8988T (cell line): ENCODE data around the gene TLR8.

ENCODE experiments used
- DNase-seq: peaks from one replicate; pipeline ENCODE4 v3.0.0; 2011

The TLR8 gene

DNA sequence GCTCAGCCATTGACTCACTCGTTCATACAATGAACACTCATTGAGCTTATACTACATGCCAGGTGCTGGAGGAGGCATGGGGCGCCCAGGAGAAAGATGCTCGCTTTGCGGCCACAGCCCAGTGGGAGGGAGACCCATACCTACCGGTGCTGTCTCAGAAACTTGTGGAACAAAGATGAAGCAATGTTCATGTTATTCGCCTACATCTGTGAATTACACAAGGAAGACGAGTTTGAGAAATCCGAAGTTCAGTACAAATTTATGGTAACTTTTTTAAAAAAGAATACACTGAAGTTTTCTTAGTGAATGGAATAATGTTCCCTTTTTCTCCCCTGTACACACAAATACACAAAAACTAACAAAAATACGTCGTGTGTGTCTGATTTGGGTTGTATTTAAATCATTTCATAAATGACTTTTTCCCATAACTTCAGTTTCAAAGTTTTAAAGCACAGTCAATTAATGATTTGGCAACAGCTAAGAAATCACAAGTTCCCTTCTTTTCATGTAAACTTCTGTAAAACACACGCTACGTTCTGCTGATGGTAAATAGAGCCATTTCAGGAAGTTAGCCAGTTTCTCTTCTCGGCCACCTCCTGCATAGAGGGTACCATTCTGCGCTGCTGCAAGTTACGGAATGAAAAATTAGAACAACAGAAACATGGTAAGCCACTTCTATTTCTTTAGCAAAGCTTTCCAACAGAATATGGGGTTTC lies at the start of gene TLR8:
TLR8 (plus strand) TSS at position 575 of the 716 bp plus-strand sequence; CDS start at position 662, 87 bp downstream.
- DNase-seq, result no peak

DNA sequence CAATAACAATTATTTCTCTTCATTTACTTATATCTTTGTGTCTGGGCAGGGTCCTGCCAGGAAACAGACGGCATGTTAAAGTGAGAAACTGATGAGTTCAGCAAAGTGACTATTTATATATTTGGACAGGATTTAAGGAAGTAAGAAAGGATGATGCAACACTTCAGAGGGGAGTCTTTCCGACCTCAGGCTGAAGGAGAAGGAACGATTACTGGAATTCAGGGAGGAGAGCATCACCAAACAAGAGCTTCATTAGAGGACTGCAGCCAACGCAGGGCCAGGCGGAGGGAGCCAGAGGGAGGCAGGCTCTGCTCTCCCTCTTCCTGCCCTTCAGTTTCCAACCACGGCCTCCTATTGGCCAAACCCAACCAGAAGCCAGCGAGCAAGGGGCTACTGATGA lies 41.1 kb upstream of the TLR8 start:
- DNase-seq, result no peak

DNA sequence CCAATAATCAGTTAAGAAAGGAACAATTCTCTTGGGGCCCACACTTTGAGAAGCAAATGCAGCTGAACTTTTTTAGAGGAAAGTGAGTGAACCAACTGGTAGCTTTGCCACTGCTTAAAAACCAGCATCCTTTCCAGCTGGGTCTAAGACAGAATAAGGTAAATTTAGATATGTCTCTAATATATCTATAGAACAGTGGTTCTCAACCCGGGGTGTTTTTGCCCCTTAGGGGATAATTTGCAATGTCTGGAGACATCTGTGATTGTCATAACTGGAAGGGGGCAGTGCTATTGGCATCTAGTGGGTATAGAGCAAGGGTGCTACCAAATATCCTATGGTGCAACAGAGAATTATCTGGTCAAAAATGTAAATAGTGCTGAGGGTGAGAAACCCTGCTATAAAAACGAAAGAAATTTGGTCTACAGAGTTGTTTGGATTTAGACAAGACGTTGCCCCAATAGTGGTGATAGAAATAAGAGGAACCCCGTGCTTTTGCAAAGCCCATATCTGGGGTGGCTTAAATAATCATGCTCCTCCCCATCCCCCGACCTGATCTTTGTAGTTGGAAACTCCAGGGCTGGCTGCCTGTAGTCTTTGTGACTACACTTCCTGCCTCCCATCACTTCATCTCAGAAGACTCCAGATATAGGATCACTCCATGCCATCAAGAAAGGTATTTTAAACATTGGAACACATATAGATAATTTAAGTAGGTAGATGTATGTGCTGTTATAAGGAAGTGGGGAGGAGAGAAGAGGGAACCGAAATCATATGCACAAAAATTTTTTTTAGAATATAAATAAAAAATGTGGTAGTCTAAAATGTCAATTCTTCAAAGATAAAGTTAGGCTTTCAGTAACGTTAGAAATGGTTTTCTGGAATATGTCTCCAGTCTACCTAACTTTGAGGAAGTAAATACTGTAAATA lies 39.7 kb upstream of the TLR8 start, which contains the start of gene TLR7:
TLR7 (plus strand) TSS at position 622 of the 927 bp plus-strand sequence. CDS start 507 bp downstream, outside the sequence.
- no peak for DNase-seq

DNA sequence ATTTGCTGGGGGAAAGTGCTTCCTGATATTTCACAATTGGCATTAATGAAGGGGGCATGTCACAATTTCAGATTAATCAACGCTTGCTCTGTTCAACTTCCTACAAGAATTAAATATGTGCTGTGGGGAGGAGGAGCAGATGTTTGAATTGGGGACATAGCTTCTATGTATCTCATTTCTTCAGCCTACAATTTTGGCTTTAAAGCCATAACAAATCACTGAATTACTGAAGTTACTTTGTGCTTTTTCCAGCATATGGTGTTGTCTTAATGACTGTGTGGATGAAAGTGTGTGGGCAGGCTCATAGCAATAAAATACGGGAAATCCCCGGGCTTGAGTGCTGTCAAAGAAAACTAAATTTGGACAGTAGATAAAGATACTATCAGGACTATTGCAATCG lies 38.7 kb upstream of the TLR8 start:
- no peak for DNase-seq

DNA sequence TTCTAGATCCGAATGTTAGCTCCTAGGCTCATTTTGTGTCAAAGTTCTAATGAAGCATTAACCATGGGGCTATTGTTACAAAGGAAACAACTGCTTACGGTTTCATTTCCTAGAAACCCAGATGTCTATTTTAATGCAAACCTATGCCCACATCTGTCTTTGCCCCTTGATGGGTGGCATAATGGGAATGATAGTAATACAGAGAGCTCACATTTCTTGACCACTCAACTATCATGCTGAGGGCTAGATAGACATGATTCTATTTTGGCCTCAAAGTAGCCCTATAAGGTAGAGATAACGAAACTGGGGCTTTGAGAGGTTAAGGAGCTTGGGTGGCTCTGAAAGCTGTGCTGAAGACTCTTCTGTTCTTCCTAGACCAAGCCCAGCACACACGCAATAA lies 37.7 kb upstream of the TLR8 start:
- no peak for DNase-seq

DNA sequence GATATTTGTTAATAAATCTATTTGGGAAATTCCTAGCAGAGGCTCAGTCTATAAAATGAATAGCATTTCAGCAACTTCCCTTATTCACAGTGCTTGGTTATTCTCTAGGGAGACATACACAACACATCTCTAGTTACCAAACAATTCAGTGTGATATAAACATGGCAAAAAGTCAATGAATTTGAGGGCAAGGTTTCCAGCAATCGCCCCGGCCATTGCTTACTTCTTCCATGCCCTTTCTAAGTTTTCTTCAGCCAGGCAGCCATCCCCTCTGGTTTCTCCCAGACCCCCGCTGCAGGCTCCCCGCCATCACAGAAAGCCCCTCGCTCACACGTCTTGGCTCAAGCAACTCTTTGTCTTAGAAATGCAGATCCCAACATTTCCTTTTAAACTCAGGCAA lies 35.2 kb upstream of the TLR8 start:
- DNase-seq, result no peak

DNA sequence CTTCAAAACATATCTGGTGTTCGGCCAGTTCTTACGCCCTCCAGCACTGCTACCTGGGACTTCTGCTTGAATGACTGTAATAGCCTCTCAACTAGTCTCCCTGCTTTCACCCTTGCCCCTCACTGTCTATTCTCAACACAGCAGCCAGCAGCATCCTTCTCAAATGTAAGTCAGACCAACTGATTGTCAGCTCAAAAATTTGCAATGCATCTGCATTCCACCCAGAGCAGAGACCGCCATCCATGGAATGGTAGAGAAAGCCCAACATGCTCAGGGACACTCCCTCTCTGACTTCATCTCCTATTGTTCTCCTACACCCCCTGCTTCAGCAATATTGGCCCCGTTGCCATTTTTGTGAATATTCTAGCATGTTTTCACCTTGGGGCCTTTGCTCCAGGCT lies 33.7 kb upstream of the TLR8 start:
- no peak for DNase-seq

DNA sequence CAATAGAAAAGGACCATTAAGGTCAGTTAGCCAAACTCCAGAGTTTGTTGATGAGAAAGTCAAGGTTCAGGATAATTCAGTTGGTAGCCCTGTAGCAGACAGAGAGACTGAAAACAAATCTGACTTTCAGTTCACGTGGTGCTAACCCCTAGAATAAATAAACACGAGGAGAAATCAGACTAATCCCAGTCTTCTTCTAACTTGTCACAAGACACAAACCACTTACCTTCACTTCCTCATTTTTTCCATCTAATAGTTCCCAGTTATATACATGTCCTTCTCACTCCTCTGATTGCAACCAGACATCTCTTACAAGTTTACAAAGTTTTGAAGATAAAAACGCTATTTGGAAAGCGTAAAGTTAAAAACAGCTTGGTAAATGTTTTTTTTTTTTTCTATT lies 31.8 kb upstream of the TLR8 start:
- no peak for DNase-seq

DNA sequence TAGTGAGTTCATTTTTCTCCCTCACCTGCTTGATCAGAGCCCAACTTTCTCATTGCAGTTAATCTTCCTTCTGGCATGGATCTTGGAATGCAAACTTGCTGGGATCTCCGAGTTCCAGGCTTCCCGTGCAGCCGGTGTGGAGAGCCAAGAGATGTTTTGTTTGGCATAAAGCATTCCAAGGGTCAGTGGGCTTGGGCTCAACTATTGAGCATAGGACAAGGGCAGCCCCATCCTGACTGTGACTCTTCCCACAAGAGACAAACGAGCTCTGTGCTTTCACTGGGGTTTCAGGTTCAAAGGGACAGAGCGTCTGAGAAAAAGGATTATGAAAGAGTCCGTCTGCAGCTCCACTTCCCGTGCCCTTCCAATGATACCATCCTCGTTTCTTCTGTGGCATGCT lies 29.0 kb upstream of the TLR8 start:
- DNase-seq, result no peak

DNA sequence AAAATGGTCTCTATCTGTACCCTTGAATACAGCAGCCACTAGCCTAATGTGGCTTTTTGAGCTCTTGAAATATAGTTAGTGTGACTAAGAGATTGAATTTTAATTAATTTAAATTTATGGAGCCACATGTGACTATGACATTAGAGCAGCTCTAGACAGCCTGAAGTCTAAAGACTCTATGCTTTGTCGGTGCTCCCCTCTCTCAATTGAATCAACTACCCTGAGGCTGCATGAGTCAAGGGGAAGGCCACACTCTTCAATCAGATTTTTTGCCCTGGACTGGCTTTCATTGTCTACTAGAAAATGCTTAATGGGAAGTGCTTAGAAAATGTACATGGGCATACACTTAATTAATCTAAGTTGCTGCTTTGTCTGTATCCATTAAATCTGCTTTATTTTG lies 27.9 kb upstream of the TLR8 start:
- no peak for DNase-seq

DNA sequence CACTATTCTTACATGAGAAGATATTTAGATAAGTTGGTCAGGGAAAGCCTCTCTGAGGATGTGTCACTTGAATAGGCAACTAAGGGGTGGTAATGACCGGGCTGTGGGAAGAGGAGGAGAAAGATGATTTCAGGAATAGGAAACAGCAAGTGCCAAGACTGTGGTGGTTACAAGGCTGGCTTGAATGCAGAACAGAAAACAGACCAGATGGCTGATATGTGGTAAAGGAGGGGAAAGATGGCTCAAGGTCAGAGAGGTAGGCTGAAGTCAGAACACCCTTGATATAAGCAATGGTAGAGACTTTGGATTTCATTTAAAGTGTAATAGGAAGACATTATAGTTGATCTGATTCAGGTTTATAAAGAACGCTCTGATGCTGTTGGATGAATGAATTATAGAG lies 24.5 kb upstream of the TLR8 start:
- DNase-seq, result no peak

DNA sequence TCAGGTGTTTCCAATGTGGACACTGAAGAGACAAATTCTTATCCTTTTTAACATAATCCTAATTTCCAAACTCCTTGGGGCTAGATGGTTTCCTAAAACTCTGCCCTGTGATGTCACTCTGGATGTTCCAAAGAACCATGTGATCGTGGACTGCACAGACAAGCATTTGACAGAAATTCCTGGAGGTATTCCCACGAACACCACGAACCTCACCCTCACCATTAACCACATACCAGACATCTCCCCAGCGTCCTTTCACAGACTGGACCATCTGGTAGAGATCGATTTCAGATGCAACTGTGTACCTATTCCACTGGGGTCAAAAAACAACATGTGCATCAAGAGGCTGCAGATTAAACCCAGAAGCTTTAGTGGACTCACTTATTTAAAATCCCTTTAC lies 20.9 kb upstream of the TLR8 start:
- no peak for DNase-seq

DNA sequence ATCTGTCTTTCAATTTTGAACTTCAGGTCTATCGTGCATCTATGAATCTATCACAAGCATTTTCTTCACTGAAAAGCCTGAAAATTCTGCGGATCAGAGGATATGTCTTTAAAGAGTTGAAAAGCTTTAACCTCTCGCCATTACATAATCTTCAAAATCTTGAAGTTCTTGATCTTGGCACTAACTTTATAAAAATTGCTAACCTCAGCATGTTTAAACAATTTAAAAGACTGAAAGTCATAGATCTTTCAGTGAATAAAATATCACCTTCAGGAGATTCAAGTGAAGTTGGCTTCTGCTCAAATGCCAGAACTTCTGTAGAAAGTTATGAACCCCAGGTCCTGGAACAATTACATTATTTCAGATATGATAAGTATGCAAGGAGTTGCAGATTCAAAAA lies 19.9 kb upstream of the TLR8 start:
- no peak for DNase-seq

DNA sequence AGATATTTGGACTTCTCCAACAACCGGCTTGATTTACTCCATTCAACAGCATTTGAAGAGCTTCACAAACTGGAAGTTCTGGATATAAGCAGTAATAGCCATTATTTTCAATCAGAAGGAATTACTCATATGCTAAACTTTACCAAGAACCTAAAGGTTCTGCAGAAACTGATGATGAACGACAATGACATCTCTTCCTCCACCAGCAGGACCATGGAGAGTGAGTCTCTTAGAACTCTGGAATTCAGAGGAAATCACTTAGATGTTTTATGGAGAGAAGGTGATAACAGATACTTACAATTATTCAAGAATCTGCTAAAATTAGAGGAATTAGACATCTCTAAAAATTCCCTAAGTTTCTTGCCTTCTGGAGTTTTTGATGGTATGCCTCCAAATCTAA lies 19.3 kb upstream of the TLR8 start:
- DNase-seq, result no peak

DNA sequence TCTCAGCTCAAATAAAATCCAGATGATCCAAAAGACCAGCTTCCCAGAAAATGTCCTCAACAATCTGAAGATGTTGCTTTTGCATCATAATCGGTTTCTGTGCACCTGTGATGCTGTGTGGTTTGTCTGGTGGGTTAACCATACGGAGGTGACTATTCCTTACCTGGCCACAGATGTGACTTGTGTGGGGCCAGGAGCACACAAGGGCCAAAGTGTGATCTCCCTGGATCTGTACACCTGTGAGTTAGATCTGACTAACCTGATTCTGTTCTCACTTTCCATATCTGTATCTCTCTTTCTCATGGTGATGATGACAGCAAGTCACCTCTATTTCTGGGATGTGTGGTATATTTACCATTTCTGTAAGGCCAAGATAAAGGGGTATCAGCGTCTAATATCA lies 18.7 kb upstream of the TLR8 start:
- DNase-seq, result no peak

DNA sequence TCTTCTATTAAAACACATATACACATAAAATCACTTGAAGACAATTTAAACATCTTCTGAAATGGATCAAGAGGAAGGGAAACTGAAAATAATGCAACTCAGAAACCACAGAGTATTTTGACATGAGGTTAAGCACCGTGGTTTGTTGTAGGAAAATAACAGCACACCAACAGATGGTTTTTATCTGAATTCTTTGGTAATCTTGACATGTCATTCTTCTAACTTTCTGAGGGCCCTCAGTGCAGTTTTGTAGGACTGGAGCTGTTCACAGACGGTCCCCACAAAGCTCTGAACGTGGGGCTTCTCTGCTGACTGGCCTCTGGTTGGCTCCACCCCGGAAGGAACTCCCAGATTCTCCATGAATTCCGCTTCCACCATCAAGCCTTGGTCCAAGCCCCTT lies 16.0 kb upstream of the TLR8 start:
- DNase-seq, result no peak

DNA sequence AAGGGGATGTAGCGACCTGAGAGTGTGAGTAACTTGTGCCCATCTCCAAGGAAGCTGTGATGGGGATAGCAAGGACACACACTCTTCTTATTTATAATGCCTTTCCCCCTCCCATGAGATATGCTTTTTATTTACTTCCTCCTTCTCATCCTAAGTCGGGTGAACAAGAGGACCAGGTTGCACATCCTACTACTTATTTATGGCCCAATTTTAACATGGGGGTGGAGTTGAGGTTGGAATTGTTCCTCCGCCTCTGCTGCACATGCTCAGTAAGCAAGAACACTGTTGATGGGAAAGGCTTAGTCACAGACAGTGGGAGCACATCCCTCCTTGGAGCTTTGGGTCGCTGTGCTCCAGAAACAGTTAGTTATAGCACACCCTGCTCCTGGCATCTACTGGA lies 15.2 kb upstream of the TLR8 start:
- no peak for DNase-seq

DNA sequence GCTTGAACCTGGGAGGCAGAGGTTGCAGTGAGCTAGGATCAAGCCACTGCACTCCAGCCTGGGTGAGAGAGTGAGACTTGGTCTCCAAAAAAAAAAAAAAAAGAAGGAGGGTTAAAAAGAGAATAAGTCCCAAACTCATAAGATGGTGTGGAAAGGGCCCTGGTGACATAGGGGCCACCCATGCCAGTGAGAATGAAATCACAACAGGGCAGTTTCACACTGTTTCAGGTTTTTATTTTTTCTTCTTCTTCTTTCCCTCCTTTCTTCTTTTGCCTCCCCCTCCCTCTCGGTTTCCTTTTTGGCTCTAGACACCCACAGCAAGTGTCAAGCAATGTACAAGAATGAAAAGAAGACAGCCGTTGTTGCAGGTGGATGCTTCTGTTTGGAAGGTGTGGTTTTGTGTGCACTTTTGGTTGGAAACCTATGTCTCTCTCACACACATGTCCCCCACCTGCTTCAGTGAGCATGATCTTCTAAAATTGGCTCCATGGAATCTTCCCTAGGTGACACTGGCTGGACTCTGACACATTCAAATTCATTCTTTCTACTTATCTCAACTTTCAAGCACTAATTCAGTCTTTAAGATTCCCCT lies 14.4 kb upstream of the TLR8 start:
- DNase-seq, result no peak

DNA sequence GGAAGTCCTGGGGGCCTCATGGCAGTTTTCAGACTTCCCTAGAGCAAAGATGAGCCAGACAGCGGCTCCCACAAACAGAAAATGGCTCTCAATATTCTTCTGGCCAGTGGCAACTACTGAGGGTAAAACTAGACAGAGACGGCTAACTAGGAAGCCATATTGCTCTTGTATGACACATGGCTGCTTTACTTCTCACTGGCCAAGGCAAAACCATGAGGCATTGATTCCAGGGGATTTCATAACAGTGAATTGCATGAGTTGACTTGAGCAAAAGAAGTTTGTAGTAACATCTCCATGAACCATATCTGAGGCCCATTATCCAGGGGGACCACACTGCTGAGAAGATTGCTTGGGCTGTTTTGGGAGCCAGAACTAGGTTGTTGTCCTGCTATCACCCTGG lies 13.7 kb upstream of the TLR8 start:
- DNase-seq, result no peak

DNA sequence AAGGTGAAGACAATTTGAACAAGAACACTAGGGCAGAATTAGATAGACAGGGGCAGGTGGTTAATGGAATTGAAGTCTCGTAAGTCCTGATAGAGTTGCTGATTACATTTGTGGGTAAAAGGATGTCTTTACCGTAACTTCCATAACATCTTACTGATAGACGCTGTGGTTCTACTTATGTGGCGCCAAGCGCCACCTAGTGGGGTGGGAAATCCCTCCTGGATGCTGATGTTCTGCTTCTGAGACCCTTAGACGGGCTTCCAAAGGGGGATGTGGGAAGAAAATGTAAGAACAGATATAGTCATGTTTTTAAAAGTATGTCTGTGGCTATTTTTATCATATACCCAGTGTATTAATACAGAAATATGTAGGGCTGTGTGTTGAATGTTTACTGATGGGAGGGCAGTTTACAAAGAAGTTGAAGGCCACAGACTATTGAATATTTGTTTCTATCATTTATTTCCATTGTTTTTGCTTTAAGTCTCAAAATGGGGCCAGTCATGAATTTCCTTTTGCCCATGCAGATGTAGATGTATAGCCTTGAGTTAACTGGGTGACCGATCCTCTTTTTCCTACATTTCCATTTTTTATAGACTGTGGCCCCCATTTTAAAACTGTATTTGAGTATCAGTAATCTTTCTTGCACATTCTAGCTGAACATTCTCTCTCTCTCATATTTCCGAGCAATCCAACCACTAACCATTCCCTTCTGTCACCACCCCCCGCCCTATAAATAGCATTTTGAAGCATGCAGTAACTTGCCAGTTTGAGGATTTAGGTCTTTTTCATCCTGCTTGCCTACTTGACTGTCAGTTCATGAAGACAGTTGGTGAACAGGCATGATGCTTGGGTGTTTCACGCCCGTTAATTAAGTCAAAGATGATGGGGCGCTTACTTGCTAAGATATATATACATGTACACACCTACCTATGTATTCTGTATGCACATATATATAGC lies 12.1 kb upstream of the TLR8 start:
- peak; percentile 27 for DNase-seq

DNA sequence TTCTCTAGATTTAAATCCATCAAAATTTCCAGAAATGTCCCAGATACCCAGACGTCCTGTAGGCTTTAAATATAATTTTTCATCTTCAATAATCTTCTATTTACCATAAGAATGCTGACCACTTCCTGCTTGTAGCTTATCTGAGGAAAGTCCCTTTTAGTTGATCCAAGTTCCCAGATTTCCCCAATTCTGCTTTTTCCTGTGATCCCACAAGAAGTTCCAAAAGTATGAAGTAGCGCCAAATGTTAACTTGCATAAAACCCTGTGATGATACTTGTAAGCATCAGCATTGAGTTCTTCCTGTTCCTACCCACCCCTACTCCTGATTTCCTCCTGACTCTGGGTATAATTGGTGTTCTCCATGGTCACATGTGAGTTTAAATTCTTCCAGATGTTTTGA lies 10.6 kb upstream of the TLR8 start:
- no peak for DNase-seq

DNA sequence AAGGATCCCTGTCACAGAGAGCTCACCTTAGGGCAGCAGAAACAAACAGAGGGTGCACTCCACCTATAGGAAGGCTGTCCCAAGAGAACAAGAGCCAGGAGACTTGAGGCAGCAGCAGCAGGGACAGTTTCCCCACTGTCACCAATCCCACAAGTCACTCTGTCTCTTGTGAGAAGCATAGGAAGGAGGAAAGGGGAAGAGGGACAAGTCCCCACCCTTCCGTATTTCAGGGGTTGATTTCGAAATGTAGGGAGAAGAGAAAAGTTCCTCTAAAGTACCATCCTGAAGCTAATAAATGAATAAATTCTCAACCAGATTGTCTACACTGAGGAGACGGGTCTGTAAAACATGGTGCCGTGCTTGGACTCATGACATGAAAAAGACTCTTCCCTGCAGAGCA lies 9.5 kb upstream of the TLR8 start:
- no peak for DNase-seq

DNA sequence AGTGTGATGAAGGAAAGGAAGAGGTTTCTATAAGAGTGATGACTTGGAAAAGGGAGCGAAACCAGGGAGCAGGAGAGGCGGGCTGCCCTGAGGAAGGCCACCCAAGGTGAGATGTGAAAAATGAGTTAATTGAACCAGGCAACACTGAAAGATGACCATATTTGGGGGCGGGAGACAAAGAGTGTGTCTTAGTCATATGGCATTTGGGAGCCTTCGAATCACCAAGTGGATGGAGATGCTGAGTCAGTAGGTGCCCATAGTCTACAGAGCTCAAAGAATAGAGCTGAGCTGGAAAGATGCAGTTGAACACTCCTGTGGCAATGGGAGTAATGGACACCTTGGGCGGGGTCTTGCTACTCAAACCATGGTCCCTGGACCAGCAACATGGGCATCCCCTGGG lies 8.3 kb upstream of the TLR8 start:
- DNase-seq, result no peak
